Measurements from ENCODE around the gene ADAMTS17.

The ADAMTS17 gene

GRCh38 chr15:100170291-100171210 is 171.2 kb downstream of the ADAMTS17 start:
- Histone ChIP-seq H3K4me3 (ENCODE audit: low read length, poor library complexity, severe bottlenecking) (no peak overlapping the region), H3K4me1 (ENCODE audit: insufficient read depth, low read length, poor library complexity, severe bottlenecking) (peaks cover 31% of the 10 kb centered on the region), H3K27me3 (ENCODE audit: insufficient read depth, low read length, poor library complexity, severe bottlenecking) (no peaks in the 10 kb centered on the region), H4K20me1 (ENCODE audit: insufficient read depth, low read length, poor library complexity, severe bottlenecking) (no peaks in the 10 kb centered on the region), H3K79me2 (ENCODE audit: insufficient read depth, low read length) (no peaks in the 10 kb centered on the region), H3K9me2 (replicated peaks; ENCODE audit: low read depth, low read length) (no peaks in the 10 kb centered on the region), H3K36me3 (ENCODE audit: insufficient read depth, low read length) (no peaks in the 10 kb centered on the region), H2AFZ (ENCODE audit: low read length) (no peak overlapping the region), H3K9me3 (ENCODE audit: insufficient read depth, low read depth, low read length) (no peaks in the 10 kb centered on the region; the same call in 1 of the 2 replicates), H3K9ac (ENCODE audit: low read depth, low read length, poor library complexity, severe bottlenecking) (no peak overlapping the region), H3F3A (ENCODE audit: low read depth) (no peaks in the 10 kb centered on the region), H3K4me2 (ENCODE audit: low read depth, low read length, poor library complexity, severe bottlenecking) (no peak overlapping the region)
- TF ChIP-seq EZH2phosphoT487 (IDR thresholded peaks at IDR 0.05; ENCODE audit: borderline replicate concordance) (no peak), CTCF (conservative IDR thresholded peaks at IDR 0.05; ENCODE audit: low read length) (no peak)

GRCh38 chr15:100169615-100170290 is 172.0 kb downstream of the ADAMTS17 start:
- no peaks in the 10 kb centered on the region for H3F3A ChIP-seq (ENCODE audit: low read depth)
- H3K4me2 ChIP-seq (ENCODE audit: low read depth, low read length, poor library complexity, severe bottlenecking): no peak overlapping the region
- H3K4me1 ChIP-seq (ENCODE audit: insufficient read depth, low read length, poor library complexity, severe bottlenecking): peaks cover 31% of the 10 kb centered on the region
- no peak overlapping the region for H3K9ac ChIP-seq (ENCODE audit: low read depth, low read length, poor library complexity, severe bottlenecking)
- H4K20me1 ChIP-seq (ENCODE audit: insufficient read depth, low read length, poor library complexity, severe bottlenecking): no peaks in the 10 kb centered on the region
- no peaks in the 10 kb centered on the region for H3K79me2 ChIP-seq (ENCODE audit: insufficient read depth, low read length)
- no peaks in the 10 kb centered on the region for H3K27me3 ChIP-seq (ENCODE audit: insufficient read depth, low read length, poor library complexity, severe bottlenecking)
- no peak for TF ChIP-seq CTCF (conservative IDR thresholded peaks at IDR 0.05; ENCODE audit: low read length)
- TF ChIP-seq EZH2phosphoT487 (IDR thresholded peaks at IDR 0.05; ENCODE audit: borderline replicate concordance): no peak
- H3K4me3 ChIP-seq (ENCODE audit: low read length, poor library complexity, severe bottlenecking): no peak overlapping the region
- H3K36me3 ChIP-seq (ENCODE audit: insufficient read depth, low read length): no peaks in the 10 kb centered on the region
- no peak overlapping the region for H2AFZ ChIP-seq (ENCODE audit: low read length)
- no peaks in the 10 kb centered on the region; the same call in 1 of the 2 replicates for H3K9me3 ChIP-seq (ENCODE audit: insufficient read depth, low read depth, low read length)
- H3K9me2 ChIP-seq (replicated peaks; ENCODE audit: low read depth, low read length): no peaks in the 10 kb centered on the region

GRCh38 chr15:100168787-100169186 is 173.0 kb downstream of the ADAMTS17 start:
- Histone ChIP-seq H3F3A (ENCODE audit: low read depth) (no peaks in the 10 kb centered on the region), H2AFZ (ENCODE audit: low read length) (no peak overlapping the region), H3K27me3 (ENCODE audit: insufficient read depth, low read length, poor library complexity, severe bottlenecking) (no peaks in the 10 kb centered on the region), H4K20me1 (ENCODE audit: insufficient read depth, low read length, poor library complexity, severe bottlenecking) (no peaks in the 10 kb centered on the region), H3K9me3 (ENCODE audit: insufficient read depth, low read depth, low read length) (no peaks in the 10 kb centered on the region; the same call in 1 of the 2 replicates), H3K4me3 (ENCODE audit: low read length, poor library complexity, severe bottlenecking) (no peak overlapping the region), H3K9ac (ENCODE audit: low read depth, low read length, poor library complexity, severe bottlenecking) (no peak overlapping the region), H3K79me2 (ENCODE audit: insufficient read depth, low read length) (no peaks in the 10 kb centered on the region), H3K36me3 (ENCODE audit: insufficient read depth, low read length) (no peaks in the 10 kb centered on the region), H3K4me2 (ENCODE audit: low read depth, low read length, poor library complexity, severe bottlenecking) (no peak overlapping the region), H3K9me2 (replicated peaks; ENCODE audit: low read depth, low read length) (no peaks in the 10 kb centered on the region), H3K4me1 (ENCODE audit: insufficient read depth, low read length, poor library complexity, severe bottlenecking) (peaks cover 31% of the 10 kb centered on the region)
- no peak for TF ChIP-seq EZH2phosphoT487 (IDR thresholded peaks at IDR 0.05; ENCODE audit: borderline replicate concordance)
- no peak for TF ChIP-seq CTCF (conservative IDR thresholded peaks at IDR 0.05; ENCODE audit: low read length)
